Mesothelial cell of epicardium (in vitro differentiated cells): ENCODE measurements around the gene GBE1. TPM values are rescaled to one million over a fixed set of nuclear protein-coding genes. Genes with fewer than 3 reads are reported as not detected.
"Not testable (repeated sequence)": the region's sequence is repeated elsewhere in the genome, so short reads cannot be mapped to it uniquely, and the experiment has no call there.

Experiments
- DNase-seq, 2 experiments: peaks; one replicate each; pipeline ENCODE4 v3.0.0; 2021; ENCODE audit warnings: low spot score in 2 of 2; ENCODE audit not compliant: unreplicated experiment in 2 of 2
- H3K27ac Mint-ChIP-seq: 2 replicates; pipeline ENCODE4 v1.8.0; 2021; ENCODE audit warnings: mixed read lengths
- H3K27me3 Mint-ChIP-seq: 2 replicates; pipeline ENCODE4 v1.8.0; 2021; ENCODE audit warnings: low read depth, mixed read lengths
- H3K36me3 Mint-ChIP-seq: 2 replicates; pipeline ENCODE4 v1.8.0; 2021; ENCODE audit warnings: mixed read lengths
- H3K4me1 Mint-ChIP-seq: 2 replicates; pipeline ENCODE4 v1.8.0; 2021; ENCODE audit warnings: mixed read lengths
- H3K4me3 Mint-ChIP-seq: 2 replicates; pipeline ENCODE4 v1.8.0; 2021; ENCODE audit warnings: mild to moderate bottlenecking, moderate library complexity, mixed read lengths
- H3K9me3 Mint-ChIP-seq: 2 replicates; pipeline ENCODE4 v1.8.0; 2021; ENCODE audit warnings: mixed read lengths
- CTCF ChIP-seq: fragments of 200-600 bp; sonication (generic); IDR thresholded peaks from one replicate; pipeline ENCODE4 v1.5.0; 2021; ENCODE audit warnings: antibody characterized with exemption; ENCODE audit not compliant: unreplicated experiment
- total RNA-seq: library from RNA; stranded (reverse); gene quantifications from 3 replicates; pipeline ENCODE4 v1.2.1, GENCODE V29; 2021

GBE1 gene
- total RNA-seq, 1 donor from 2014 or later, result 10.8 TPM

- Mint-ChIP-seq H3K27ac (no peak overlapping the region), H3K4me3 (peak overlapping the region; percentile 24), H3K4me1 (peaks cover 31% of the 10 kb centered on the region), H3K36me3 (peaks cover 4% of the 10 kb centered on the region), H3K9me3 (peaks cover 9% of the 10 kb centered on the region), H3K27me3 (no peaks in the 10 kb centered on the region)
- DNase-seq, result no peak
- no peak for TF ChIP-seq CTCF
Measured at GRCh38 chr3:81763001-81763400, 1.6 kb upstream of the GBE1 start.

- DNase-seq, result no peak
- H3K4me1 Mint-ChIP-seq, result peaks cover 31% of the 10 kb centered on the region
- peaks cover 9% of the 10 kb centered on the region for H3K9me3 Mint-ChIP-seq
- H3K27me3 Mint-ChIP-seq, result no peaks in the 10 kb centered on the region
- H3K4me3 Mint-ChIP-seq, result peak overlapping the region; percentile 89
- peaks cover 4% of the 10 kb centered on the region for H3K36me3 Mint-ChIP-seq
- TF ChIP-seq CTCF, result no peak
- peak overlapping the region; percentile 92 for H3K27ac Mint-ChIP-seq
Measured at GRCh38 chr3:81761904-81762580, 597 bp upstream of the GBE1 start.

- H3K4me1 Mint-ChIP-seq, result peaks cover 31% of the 10 kb centered on the region
- H3K36me3 Mint-ChIP-seq, result peaks cover 4% of the 10 kb centered on the region
- DNase-seq, result no peak
- H3K9me3 Mint-ChIP-seq, result peaks cover 12% of the 10 kb centered on the region
- H3K27me3 Mint-ChIP-seq, result no peaks in the 10 kb centered on the region
- H3K4me3 Mint-ChIP-seq, result peak overlapping the region; percentile 89
- peak overlapping the region; percentile 99 for H3K27ac Mint-ChIP-seq
- TF ChIP-seq CTCF, result no peak
Measured at GRCh38 chr3:81760215-81760614, 1.2 kb downstream of the GBE1 start.

- H3K27me3 Mint-ChIP-seq, H3K4me3 Mint-ChIP-seq, H3K27ac Mint-ChIP-seq, DNase-seq: not testable (repeated sequence)
- H3K9me3 Mint-ChIP-seq, result peaks cover 25% of the 10 kb centered on the region
- H3K4me1 Mint-ChIP-seq, result peaks cover 31% of the 10 kb centered on the region
- H3K36me3 Mint-ChIP-seq, result peaks cover 16% of the 10 kb centered on the region
Measured at GRCh38 chr3:81758771-81759170, 2.7 kb downstream of the GBE1 start.

- Mint-ChIP-seq H3K4me1 (peaks cover 31% of the 10 kb centered on the region), H3K27ac (no peak overlapping the region), H3K4me3 (no peak overlapping the region), H3K9me3 (peaks cover 25% of the 10 kb centered on the region), H3K27me3 (no peaks in the 10 kb centered on the region), H3K36me3 (peaks cover 16% of the 10 kb centered on the region)
- no peak for DNase-seq
- no peak for TF ChIP-seq CTCF
Measured at GRCh38 chr3:81758275-81758674, 3.2 kb downstream of the GBE1 start.

- no peaks in the 10 kb centered on the region for H3K27me3 Mint-ChIP-seq
Measured at GRCh38 chr3:81753416-81754027, 7.9 kb downstream of the GBE1 start.

More at GRCh38 chr3:81753416-81754027, 7.9 kb downstream of the GBE1 start:
- Mint-ChIP-seq H3K36me3 (peaks cover 12% of the 10 kb centered on the region), H3K4me1 (peaks cover 7% of the 10 kb centered on the region), H3K27ac (no peak overlapping the region), H3K9me3 (peaks cover 18% of the 10 kb centered on the region), H3K4me3 (no peak overlapping the region)
- TF ChIP-seq CTCF, result no peak
- DNase-seq, result no peak
